ENCODE measurements around the gene MBD3L3.
A peak's percentile ranks its signal among the peaks of the same experiment; 100 is the strongest.
"Not testable (repeated sequence)": the region's sequence is repeated elsewhere in the genome, so short reads cannot be mapped to it uniquely, and the experiment has no call there.

The MBD3L3 gene

DNA sequence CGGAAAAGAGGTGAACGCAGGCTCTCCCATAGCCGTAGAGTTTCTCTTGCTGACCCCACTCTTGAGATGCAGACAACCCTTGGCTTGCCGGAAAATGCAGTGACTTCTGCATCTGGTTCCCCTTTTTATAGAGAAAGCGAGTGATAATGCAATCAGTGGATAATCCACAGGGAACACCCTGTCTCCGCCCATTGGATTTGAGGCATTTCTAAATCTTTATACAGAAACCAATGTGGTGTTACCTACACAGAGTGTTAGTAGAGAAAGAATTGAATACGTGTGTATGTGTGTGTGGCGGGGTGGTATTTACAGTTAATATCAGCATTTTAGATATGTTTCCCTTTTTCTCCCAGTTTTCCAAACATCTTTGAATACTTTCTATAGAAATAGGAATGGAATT, at the start of gene MBD3L3:
Gene MBD3L3 (minus strand): TSS at position 101 of the 400 bp plus-strand sequence. CDS start 71 bp downstream, at position 30.
- DNase-seq = not testable (repeated sequence)

- no peak for DNase-seq
These were observed 48.5 kb upstream of the MBD3L3 start for GRCh38 chr19:7106711-7107657.

DNA sequence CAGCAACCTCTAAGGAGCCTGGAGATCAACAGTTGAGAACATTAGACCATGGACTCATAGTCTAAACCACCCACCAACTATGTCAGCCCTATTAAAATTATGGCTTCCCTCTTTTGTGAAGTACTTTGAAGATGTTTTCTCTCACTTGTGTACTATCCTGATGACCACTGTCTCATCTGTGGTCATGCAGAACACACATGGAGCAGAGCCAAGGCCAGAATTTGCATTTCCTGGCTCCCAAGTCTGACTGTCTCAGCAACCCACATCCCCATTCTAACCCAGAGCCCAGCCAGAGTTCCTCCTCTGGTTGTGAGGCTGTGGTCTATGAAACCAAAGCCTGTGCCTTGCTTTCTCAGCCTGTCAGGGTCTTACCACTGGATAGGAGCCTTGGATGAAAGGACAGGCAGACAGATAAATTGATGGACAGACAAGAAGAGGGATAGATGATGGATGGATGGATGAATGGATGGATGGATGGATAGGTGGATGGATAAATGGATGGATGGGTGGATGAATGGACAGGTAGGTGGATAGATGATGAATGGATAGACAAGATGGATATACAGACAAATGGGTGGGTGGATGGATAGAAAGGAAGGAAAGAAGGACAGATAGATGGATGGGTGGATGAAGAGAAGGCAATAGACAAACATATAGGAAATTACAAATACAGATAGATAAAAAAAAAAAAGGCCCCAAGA, 46.4 kb upstream of the MBD3L3 start:
- DNase-seq = no peak

DNA sequence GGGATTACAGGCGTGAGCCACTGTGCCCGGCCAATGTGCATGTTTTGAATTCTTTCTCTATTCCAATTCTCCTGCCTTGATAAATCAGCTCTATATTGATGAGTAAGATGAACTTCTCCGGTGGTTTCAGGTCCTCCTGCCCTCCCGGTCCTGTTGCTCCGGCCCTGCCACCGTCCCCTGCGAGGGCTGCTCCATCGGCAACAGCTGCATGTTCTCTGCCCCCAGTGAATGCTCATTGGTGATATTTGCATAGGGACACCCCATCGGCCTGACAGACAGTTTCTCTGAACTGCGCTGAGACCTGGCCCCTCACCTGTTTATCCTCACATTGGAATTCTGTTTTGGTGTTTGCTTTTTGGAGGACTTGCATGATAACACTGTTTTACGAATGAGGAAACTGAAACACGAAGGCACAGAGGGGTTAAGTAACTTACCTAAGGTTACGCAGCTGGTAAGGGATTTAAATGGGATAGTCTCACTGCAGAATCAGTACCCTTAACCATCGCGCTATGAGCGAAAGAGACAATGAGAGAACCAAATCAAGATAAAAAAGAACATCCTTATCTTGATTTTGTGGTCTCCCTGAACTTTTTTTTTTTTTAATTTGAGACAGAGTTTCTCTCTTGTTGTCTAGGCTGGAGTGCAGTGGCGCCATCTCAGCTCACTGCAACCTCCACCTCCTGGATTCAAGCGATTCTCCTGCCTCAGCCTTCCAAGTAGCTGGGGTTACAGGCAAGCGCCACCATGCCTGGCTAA, 43.2 kb upstream of the MBD3L3 start:
- no peak for DNase-seq

GRCh38 chr19:7099597-7099921, 41.1 kb upstream of the MBD3L3 start:
- no peak for DNase-seq

GRCh38 chr19:7098701-7099596, 40.5 kb upstream of the MBD3L3 start:
- peak; percentile 89 for DNase-seq

- no peak for DNase-seq
These were observed 39.6 kb upstream of the MBD3L3 start for GRCh38 chr19:7098096-7098495.

DNA sequence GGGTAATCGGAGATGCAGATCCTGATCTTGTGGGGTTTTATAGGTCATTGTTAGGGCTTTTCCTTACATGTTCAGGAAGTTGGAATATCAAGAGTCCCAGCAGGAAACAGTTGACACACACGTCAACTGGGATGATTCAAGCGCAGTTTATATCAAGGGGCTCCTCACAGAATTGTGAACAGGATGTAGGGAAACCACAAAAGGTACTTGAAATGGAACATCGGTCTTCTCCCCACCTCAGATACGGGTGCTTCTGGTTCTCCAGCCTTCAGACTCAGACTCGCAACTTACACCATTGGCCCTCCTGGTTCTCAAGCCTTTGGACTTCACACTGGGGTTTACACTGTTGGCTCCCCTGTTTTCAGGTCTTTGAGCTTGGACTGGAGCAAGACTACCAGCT, 30.5 kb upstream of the MBD3L3 start:
- no peak for DNase-seq

DNA sequence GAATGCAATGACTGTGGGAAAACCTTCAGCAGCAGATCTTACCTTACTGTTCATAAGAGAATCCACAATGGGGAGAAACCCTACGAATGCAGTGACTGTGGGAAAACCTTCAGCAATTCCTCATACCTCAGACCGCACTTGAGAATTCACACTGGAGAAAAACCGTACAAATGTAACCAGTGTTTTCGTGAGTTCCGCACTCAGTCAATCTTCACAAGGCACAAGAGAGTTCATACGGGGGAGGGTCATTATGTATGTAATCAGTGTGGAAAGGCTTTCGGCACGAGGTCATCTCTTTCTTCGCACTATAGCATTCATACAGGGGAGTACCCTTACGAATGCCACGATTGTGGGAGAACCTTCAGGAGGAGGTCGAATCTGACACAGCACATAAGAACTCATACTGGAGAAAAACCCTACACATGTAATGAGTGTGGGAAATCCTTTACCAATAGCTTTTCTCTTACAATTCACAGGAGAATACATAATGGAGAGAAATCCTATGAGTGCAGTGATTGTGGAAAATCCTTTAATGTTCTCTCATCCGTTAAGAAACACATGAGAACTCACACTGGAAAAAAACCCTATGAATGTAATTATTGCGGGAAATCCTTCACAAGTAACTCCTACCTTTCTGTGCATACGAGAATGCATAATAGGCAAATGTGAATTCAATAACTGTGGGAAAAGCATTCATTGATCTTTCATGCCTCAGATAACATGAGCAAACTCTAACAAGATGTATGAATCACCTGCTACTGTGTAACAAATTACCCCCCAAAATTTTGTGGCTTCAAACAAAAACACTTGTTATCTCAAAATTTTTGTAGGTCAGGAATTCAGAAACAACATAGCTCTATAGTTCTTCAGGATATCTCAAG, 24.8 kb upstream of the MBD3L3 start:
- DNase-seq = no peak

- no peak for DNase-seq
These were observed 19.5 kb upstream of the MBD3L3 start for GRCh38 chr19:7078008-7078407.

- DNase-seq = no peak
These were observed 17.7 kb upstream of the MBD3L3 start for GRCh38 chr19:7076151-7076550.

DNA sequence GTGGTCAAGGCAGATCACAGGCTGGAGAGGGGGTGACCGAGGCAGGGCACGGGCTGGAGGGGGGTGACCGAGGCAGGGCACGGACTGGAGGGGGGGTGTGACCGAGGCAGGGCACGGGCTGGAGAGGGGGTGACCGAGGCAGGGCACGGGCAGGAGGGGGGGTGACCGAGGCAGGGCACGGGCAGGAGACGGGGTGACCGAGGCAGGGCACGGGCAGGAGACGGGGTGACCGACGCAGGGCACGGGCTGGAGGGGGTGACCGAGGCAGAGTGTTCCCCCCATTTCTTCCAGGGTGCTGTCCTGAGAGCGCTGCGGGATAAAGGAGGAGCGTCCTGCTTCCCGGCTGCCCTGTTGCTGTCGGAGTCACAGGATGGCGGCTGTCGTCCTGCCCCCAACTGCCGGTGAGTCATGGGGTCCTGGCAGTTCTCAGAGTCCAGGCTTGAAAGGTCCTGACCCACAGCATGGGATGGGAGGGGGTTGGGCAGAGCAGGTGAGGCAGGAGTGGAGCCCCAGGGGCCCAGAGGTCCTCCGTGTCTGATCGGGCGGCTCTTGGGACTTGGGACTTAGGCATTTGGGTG, 16.3 kb upstream of the MBD3L3 start:
- DNase-seq = no peak

DNA sequence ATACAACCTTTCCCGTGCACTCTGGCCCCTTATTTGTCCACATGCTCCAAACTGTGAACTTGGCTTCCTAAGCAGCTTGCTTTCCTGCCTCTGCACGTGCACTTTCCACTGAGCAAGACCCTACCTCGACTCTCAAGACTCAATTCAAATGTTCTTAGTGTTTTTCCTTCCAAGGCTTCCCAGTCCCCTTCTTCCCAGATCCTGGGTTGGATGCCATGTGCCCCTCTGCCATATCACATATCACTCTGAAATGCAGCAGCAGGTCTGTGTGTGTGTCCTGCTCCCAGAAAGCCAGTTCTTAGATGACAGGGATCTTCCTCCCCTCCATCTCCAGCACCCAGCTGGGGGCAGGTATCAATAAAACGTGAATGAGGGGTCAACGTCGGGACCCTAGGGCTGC, 14.1 kb upstream of the MBD3L3 start:
- no peak for DNase-seq

DNA sequence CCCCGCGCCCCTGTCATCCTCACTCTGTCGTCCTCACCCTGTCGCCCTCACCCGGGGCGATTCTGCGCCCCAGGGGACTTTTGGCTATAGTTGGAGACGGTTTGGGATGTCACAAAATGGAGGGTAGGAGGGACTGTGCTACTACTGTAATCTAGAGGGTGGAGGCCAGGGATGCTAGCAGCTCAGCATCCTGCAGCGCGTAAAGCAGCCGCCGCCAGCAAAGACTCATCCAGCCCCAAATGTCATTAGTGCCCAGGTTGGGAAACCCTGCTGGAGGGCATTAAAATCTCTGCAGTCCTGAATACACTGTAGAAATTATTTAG, 11.4 kb upstream of the MBD3L3 start:
- DNase-seq = no peak

GRCh38 chr19:7069042-7069903, 10.8 kb upstream of the MBD3L3 start, which contains the start of gene ZNF557:
Gene ZNF557 (plus strand): TSS chr19:7069703. CDS start chr19:7075075, 5,372 bp downstream.
- peak; percentile 99 for DNase-seq

DNA sequence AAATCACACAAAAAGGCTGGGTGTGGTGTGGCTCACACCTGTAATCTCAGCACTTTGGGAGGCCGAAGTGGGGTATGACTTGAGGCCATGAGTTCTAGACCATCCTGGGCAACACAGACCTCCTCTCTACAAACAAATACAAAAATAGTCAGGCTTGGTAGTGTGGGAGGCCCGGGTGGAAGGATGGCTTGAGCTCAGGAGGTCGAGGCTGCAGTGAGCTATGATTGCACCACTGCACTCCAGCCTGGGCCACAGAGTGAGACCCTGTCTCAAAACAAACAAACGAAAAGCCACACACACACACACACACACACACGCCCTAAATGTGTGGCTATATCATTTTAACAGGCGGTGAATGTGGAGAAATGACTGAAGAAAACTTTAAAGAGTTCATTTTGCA, 10.1 kb upstream of the MBD3L3 start:
- no peak for DNase-seq

DNA sequence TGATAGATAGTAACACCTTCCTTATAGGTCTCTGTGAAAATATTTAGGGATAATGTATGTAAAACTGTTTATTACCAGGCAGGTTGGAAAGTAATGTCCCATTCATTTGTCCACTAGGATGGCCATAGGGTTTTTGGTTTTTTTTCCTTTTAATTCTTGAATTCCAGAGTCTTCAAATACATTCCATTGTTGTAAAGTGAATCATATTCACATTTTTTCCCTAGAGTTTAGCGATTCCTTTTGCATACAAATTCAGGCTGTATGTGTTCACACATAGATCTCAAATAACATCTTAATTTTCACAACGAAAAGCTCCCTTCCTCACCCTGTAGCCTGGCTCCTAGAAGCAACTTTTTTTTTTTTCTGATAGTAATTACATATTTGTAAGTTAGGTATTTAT, 9.2 kb upstream of the MBD3L3 start:
- DNase-seq = no peak

DNA sequence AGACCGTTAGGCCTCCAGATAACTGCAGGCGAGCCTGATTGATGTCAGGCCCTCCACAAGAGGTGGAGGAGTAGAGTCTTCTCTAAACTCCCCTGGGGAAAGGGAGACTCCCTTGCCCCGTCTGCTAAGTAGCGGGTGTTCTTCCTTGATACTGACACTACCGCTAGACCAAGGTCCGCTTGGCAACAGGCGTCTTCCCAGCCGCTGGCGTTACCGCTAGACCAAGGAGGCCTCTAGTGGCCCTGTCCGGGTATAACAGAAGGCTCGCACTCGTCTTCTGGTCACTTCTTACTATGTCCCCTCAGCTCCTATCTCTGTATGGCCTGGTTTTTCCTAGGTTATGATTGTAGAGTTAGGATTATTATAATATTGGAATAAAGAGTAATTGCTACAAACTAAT, 8.6 kb upstream of the MBD3L3 start:
- not testable (repeated sequence) for DNase-seq

GRCh38 chr19:7063764-7064418, 5.4 kb upstream of the MBD3L3 start:
- DNase-seq = no peak
